LNCAP (cell line): ENCODE measurements around the gene HDAC4.

Experiments
- TF ChIP-seq, protein P1 (sequence below): fragments of 450-650 bp; IDR thresholded peaks from 2 replicates; pipeline ENCODE4 v1.5.1; 2017; ENCODE audit warnings: mild to moderate bottlenecking

The HDAC4 gene

DNA sequence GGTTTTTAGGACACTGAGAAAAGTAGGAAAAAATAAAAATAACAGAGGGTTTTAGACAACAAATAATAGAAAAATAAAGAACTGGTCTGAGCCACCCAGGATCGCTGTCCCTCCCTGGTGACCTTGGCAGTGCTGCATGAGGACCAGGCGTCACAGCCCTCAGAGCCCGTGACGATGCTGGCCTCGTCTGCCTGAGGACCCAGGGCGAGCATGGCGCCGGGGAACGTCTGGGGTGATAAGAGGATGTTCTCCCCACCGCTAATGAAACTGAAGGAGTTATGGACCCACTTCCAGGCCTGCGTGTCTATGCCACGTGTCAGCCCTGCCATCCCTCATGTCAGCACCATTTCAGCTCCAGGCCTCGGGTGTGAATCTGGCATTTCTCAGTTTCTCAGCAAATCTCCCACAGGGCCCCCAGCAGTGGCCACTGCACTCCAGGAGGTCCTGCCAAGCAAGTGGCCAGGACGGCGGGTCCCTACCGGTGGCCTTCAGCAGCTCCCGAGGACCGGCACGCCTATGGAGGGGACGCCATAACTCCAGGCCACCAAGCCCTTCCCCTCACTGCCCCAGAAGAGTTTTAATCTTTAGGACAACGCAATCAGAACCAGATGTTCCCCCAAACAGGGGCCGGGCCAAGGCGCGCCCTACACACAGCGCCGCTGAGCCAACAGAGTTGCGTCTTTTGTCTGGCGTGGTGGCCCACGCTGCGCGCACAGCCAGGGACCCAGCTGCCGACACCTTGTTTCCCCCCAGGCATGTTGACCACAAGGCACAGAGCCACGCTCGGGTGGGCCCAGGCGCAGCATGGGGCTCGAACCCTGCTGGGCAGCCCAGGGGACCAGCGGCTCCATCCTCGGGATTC is 373.2 kb downstream of the HDAC4 start:
- TF ChIP-seq, protein P1, sequence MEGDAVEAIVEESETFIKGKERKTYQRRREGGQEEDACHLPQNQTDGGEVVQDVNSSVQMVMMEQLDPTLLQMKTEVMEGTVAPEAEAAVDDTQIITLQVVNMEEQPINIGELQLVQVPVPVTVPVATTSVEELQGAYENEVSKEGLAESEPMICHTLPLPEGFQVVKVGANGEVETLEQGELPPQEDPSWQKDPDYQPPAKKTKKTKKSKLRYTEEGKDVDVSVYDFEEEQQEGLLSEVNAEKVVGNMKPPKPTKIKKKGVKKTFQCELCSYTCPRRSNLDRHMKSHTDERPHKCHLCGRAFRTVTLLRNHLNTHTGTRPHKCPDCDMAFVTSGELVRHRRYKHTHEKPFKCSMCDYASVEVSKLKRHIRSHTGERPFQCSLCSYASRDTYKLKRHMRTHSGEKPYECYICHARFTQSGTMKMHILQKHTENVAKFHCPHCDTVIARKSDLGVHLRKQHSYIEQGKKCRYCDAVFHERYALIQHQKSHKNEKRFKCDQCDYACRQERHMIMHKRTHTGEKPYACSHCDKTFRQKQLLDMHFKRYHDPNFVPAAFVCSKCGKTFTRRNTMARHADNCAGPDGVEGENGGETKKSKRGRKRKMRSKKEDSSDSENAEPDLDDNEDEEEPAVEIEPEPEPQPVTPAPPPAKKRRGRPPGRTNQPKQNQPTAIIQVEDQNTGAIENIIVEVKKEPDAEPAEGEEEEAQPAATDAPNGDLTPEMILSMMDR: no peak

DNA sequence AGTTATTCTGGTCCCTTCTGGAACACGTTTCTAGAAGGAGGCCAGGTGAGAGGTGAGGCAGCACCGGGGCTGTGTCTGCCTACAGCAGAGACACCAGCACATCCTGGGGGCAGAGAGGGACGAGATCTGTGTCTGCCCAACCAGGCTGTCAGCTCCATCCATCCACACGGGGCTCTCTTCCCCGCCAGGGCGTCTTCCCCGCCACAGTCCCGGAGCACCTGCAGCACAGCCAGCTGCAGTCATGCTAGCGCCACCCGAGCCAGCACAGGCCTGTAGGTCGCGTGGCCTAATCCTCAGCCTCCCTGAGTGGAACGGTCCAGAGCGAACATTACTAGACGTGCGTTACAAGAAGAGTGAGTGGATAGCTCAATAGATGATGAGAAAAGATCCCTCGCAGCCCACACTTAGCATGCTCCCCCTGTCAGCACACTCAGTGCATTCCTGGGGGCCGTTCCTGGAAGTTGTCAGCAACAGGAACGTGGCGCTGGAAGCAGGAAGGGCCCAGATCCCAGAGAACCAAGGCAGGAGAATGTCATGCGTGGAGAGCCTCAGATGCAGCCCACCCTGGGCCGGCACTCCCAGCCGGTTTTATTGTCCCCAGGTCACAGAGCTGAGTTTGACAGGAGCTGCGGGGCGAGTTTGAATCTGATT is 374.0 kb downstream of the HDAC4 start:
- TF ChIP-seq, protein P1: no peak

DNA sequence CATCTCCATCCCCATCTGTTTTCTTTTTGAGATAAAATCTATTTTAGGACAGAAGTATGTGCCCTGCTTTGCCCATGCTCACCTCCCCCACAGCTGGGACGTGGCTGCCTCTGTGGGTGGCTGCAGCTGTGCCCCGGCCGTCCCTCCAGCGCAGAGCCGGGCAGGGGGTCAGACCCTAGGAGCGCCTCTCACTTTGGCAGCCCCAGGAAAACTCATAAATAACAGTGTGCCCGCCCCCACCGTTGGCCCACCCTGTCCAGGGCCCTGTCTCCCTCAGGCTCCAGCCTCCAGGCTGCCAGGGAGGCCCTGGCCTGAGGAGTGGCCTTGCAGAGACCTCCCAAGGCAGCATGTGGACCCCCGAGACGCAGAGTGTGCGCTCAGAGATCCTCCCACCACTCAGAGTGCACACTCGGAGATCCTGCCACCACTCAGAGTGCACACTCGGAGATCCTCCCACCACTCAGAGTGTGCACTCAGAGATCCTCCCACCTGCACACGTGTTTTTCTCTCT is 374.8 kb downstream of the HDAC4 start:
- TF ChIP-seq, protein P1: no peak

DNA sequence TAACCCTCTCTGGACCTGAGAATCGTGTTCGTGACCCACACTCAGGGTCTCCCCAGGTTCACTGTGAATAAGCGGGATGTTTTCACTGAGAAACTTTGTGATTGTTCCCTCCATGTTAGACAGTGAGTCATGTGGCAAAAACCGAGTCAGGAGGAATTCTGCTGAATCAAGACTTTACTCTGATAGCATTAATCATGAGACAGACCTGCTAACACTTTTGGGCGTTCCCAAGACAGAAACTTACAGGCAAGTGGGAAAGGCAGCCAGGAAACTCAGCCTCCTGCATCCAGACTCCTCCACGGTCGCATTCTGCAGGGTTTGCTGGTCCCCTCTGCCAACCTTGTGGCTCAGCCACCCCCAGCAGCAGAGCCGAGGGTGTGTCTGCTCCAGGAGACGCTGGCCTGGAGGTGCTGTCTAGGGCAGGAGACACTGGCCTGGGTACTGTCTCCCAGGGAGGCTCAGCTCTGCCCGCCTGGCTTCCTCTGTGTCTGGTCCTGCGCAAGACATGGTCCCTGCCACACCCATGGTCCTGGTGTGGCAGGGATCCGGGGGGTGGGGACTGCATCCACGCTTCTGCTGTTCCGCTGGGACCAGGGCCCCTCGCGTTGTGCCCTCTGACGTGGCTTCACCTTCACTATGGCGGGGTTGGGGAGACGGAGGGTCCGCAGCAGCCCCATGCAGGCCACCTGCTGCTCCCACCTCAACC is 375.6 kb downstream of the HDAC4 start:
- TF ChIP-seq, protein P1: no peak

DNA sequence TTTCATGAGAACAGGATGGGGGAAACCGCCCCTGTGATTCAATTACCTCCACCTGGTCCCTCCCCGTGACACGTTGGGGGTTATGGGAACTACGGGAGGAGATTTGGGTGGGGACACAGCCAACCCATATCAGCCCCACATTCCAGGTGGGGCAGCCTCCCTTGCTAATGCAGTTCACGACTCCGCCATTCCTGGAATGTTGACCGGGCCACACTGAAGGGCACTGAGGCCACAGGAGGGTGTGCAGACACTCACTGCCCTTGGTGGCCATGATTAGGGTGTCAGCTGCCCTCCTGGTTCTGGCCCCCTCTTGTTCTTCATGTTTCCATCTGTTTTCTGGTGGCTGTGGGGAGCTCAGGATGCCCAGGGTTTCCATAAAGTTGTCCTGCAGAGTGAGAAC is 376.6 kb downstream of the HDAC4 start:
- TF ChIP-seq, protein P1: no peak

DNA sequence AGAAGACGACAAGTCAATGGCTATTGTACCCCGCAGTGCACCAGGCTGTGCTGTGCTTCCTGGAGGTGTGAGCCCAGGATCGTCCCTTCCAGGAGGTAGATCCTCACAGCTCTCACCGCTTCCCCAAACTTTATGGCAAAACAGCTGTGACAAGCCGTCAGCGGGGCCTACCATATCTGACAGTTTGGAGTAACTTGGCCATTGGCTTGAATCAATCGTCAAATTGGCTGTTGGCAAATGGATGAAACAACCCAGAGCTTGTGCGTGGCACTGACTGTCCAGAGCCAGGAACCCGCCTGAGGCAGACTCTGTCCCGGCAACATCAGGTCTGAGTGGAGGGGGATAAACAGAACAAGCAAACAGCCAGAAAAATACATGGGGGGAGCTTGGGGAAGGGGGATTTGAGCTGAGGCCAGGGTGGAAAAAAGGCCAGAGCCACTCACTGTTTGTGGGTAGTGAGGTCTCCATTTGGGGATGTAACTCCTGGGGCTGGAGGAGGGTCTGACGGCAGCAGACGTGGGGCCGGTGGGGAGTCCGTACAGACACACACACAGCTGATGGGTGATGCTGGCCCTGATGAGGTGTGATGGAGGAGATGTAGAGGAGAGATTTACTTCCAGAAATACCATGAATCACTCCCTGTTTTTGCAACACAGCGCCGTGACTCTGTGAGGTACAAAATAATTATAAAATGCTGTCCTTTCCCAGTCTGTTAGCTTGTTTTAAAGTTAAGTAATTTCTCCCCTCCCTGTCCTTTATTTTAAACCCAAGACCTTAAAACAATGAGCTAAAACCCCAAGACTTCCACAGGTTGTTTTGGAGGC is 378.2 kb downstream of the HDAC4 start:
- TF ChIP-seq, protein P1: no peak
